HG02885 (cell line): ENCODE data around the gene PSD.
A peak's percentile ranks its signal among the peaks of the same experiment; 100 is the strongest.

Source experiments
- ATAC-seq: cut with Tn5 transposase; IDR thresholded peaks from one replicate; pipeline ENCODE4 v1.9.1; 2021; ENCODE audit warnings: mild to moderate bottlenecking; ENCODE audit not compliant: unreplicated experiment, poor library complexity

The PSD gene

GRCh38 chr10:102449321-102450123 is 30.9 kb upstream of the PSD start:
- peak; percentile 56 for ATAC-seq

GRCh38 chr10:102444851-102445250 is 26.3 kb upstream of the PSD start:
- no peak for ATAC-seq

GRCh38 chr10:102438374-102438773 is 19.8 kb upstream of the PSD start:
- ATAC-seq: no peak

- no peak for ATAC-seq
Observed at GRCh38 chr10:102437515-102437914, 18.9 kb upstream of the PSD start.

GRCh38 chr10:102436312-102436711 is 17.7 kb upstream of the PSD start:
- no peak for ATAC-seq

DNA sequence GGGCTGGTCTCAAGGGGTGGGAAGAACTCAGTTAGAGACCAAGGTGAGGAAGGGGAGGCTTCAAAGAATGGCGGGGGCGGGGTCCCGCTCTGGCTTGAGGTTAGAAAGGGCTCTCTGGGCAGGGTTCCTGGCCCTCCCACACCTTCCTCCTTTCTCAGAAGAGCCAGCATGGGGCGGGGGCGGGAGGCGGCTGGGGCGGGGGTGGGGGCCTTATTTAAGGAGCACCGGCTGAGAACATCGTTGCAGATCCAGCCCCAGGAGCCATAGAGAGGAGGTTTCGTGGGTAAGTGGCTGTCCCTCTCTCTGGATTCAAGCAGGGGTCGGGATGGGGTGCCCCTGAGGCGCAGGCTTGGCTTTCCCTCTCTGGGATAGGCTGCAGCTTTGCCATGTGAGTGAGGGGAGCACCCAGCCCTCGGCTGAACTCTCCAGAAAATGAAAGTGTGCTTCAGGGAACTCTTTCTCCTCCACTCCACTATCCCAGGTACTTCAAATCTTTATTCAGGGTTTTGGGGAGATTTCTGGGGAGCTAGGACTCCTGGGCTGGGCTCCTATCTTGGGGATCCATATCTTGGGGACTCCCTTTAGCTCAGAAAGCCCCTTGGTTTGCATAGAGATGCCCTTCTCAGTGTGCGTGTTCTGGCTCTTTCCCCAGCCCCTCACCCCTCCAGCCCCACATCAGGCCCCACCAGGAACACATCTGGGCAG is 17.1 kb upstream of the PSD start:
- no peak for ATAC-seq

DNA sequence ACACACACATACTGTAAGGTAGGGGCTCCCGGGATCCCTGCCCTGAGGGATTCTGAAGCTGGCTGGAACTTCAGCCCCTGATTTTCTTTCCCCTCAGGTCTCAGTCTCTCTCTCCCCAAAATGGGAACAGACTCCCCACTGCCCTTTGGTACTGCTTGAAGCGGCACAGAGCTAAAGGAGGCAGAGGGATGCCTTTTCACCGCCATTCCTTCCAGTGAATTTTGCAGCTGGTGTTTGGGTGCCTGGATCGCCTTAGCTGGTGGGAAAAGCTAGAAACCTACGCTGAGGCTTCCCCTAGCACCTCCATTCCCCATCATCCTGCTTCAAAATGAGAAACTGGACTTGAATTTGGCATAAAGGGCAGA is 16.5 kb upstream of the PSD start:
- no peak for ATAC-seq

- ATAC-seq: no peak
Observed at GRCh38 chr10:102434394-102435132, 16.0 kb upstream of the PSD start.

GRCh38 chr10:102433619-102434046 is 15.0 kb upstream of the PSD start:
- no peak for ATAC-seq

- peak; percentile 90 for ATAC-seq
Observed at GRCh38 chr10:102432162-102432950, 13.8 kb upstream of the PSD start, which contains the start of gene CUEDC2. CUEDC2 (minus strand) TSS chr10:102432574; CDS start chr10:102425188, 7,386 bp downstream.

DNA sequence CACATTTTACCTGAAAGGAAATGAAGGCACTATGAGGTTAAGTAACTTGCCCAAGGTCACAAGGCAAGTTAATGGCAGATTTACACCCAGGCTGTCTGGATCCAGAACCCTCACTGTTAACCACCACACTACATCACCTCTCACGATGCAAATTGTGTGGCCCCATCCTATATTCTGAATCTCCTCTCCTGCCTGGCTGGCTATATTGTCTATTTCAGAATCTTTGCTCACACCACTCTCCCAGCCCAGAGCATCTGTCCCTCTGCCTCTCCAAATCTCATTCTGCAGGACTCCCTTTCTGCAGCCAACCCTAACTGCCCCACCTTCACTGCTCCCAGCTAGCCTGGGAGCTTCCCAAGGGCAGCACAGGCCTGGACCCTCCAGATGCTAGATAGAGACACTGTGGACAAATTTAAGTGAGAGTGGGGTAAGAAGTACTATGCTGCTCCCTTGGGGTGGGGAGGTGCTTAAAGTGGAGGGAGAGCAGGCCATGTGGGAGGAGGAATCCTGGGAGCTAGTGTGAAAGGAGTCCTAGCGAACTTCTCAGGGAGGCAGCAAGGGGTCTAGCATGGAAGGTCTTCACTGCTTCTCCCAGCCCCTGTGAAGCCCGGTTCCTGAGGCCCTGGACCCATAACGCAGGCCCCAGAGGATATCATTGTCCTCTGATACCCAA is 13.0 kb upstream of the PSD start:
- no peak for ATAC-seq

DNA sequence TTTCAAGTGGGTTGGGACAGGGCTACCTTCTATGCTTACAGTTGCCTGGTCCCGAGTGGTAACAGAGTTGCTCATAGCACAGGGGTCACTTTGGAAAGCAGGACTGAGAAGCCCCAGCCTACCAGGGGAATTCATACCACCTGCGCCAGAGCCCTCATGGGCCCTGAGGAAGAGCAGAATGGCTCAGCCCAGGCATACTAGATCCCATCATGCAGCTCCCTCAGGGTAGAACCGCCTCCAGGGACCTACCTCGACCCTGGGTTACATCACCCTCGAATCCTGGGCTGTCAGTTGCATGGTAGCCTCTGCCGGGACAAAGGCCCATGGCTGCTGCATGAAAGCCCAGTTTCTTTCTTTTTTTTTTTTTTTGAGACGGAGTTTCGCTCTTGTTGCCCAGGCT is 10.9 kb upstream of the PSD start:
- no peak for ATAC-seq

DNA sequence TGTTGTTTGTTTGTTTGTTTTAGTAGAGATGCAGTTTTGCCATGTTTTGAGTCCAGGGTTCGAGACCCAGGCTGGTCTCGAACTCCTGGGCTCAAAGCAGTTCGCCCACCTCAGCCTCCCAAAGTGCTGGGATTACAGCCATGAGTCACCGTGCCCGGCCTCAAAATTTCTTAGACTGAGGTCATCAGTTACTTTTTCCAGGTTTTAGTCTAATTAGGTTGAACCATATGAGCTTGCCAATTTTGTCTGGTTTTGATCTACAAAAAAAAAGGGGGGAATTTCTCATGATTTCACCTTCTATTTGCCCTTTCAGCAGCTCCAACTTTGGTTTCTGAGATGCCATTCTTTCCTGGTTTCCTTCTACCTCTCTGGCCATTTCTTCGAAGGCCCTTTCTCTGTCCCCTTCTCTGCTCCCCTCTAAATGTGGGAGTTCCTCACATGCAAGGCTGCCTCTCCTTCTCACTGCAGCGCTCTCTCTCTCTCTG is 8.3 kb upstream of the PSD start:
- no peak for ATAC-seq

GRCh38 chr10:102425444-102425843 is 6.9 kb upstream of the PSD start:
- no peak for ATAC-seq

GRCh38 chr10:102424916-102425315 is 6.3 kb upstream of the PSD start:
- ATAC-seq: no peak

DNA sequence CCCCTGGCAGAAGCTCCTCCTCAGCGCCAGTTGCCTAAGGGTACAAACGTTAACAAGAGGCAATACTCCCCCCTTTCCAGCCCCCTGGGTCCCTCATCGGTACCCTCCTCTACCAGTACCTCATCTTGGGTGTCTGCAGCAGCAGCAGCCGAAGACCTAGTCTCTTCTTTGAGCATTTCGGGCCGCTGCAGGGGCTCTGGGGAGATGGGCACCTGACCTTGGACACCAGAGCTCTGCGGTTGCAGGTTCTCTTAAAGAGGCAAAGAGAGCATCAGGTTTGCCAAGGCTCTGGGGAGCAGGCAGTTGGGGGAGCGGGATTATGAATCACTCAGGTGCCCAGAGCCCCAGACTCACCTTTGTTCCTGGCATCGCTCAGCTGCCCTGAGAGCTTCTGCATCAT is 5.6 kb upstream of the PSD start:
- ATAC-seq: no peak

- ATAC-seq: no peak
Observed at GRCh38 chr10:102423372-102423968, 4.9 kb upstream of the PSD start.

DNA sequence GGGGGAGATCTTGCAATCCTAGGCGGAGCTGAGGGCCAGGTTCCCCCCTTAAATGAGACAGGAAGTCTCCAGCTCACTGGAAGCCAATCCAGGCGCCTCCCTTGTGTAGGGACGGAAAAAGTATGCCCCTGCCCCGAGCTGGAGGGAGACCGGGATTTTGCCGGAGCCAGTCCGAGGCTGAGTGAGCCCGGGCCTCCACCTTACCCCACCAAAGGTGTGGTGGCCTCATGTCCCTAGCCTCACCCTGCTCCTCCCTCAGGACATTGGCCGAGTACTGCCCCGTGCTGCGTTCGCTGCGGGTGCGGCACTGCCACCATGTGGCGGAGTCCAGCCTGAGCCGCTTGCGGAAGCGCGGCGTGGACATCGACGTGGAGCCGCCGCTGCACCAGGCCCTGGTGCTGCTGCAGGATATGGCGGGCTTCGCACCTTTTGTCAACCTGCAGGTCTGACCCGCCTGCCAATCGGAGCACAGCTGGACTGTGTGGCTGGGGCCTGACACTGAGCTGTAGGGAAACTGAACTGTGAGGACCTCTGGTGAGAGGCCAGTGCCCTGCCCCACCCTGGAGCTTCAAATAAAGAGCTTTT is 4.1 kb upstream of the PSD start:
- ATAC-seq: peak; percentile 39
